Measurements from ENCODE around the gene DLG4. TPM values are rescaled to one million over a fixed set of nuclear protein-coding genes. Genes with fewer than 3 reads are reported as not detected.

Gene DLG4
- total RNA-seq, 1 donor from 2014 or later, result 14.0 TPM

- intact Hi-C loops (cut with micrococcal nuclease), result no loop called here
- peaks cover 30% of the 10 kb centered on the region for H3K4me1 ChIP-seq
- H3K9me3 ChIP-seq (replicated peaks), result no peaks in the 10 kb centered on the region
- H3K27me3 ChIP-seq (ENCODE audit: low read depth), result no peaks in the 10 kb centered on the region
- no peak overlapping the region for H3K27ac ChIP-seq (replicated peaks)
- H3K4me3 ChIP-seq, result no peak overlapping the region
- peak; percentile 6 for DNase-seq
- H3K36me3 ChIP-seq, result no peaks in the 10 kb centered on the region
- TF ChIP-seq CTCF (IDR thresholded peaks at IDR 0.05; ENCODE audit: borderline replicate concordance), result no peak
Measured at GRCh38 chr17:7208754-7209460, 10.7 kb downstream of the DLG4 start.

GRCh38 chr17:7208027-7208571 is 11.5 kb downstream of the DLG4 start:
- Histone ChIP-seq H3K4me3 (no peak overlapping the region), H3K36me3 (peaks cover 5% of the 10 kb centered on the region), H3K9me3 (replicated peaks) (no peaks in the 10 kb centered on the region), H3K4me1 (peaks cover 26% of the 10 kb centered on the region), H3K27ac (replicated peaks) (no peak overlapping the region), H3K27me3 (ENCODE audit: low read depth) (no peaks in the 10 kb centered on the region)
- DNase-seq, result peak; percentile 14
- TF ChIP-seq CTCF (IDR thresholded peaks at IDR 0.05; ENCODE audit: borderline replicate concordance), result no peak
- intact Hi-C loops (cut with micrococcal nuclease), result no loop called here

GRCh38 chr17:7207120-7208001 is 12.3 kb downstream of the DLG4 start:
- TF ChIP-seq CTCF (IDR thresholded peaks at IDR 0.05; ENCODE audit: borderline replicate concordance), result no peak

GRCh38 chr17:7205561-7205960 is 14.1 kb downstream of the DLG4 start:
- intact Hi-C loops (cut with micrococcal nuclease), result no loop called here

More at GRCh38 chr17:7207120-7208001, 12.3 kb downstream of the DLG4 start:
- no peaks in the 10 kb centered on the region for H3K9me3 ChIP-seq (replicated peaks)
- H3K27me3 ChIP-seq (ENCODE audit: low read depth), result no peaks in the 10 kb centered on the region
- peaks cover 12% of the 10 kb centered on the region for H3K36me3 ChIP-seq
- peak; percentile 15 for DNase-seq
- no peak overlapping the region for H3K4me3 ChIP-seq
- peak overlapping the region; percentile 16 for H3K27ac ChIP-seq (replicated peaks)
- intact Hi-C loops (cut with micrococcal nuclease), result no loop called here
- H3K4me1 ChIP-seq, result peaks cover 26% of the 10 kb centered on the region

More at GRCh38 chr17:7205561-7205960, 14.1 kb downstream of the DLG4 start:
- no peak for TF ChIP-seq CTCF (IDR thresholded peaks at IDR 0.05; ENCODE audit: borderline replicate concordance)
- Histone ChIP-seq H3K27ac (replicated peaks) (peak overlapping the region; percentile 72), H3K36me3 (peaks cover 25% of the 10 kb centered on the region), H3K4me1 (peaks cover 15% of the 10 kb centered on the region), H3K4me3 (peak overlapping the region; percentile 70), H3K9me3 (replicated peaks) (no peaks in the 10 kb centered on the region), H3K27me3 (ENCODE audit: low read depth) (no peaks in the 10 kb centered on the region)
- no peak for DNase-seq

Measured in left ventricle myocardium inferior (tissue), 1 donor.